SK-N-SH treated with all-trans-retinoic acid at 6 μM for 48 hours (cell line): ENCODE measurements around the gene ACMSD.

Experiments
- ESRRG ChIP-seq: fragments of 250-450 bp; sonication (Bioruptor Pico); IDR thresholded peaks from 2 replicates; pipeline ENCODE4 v1.6.1; 2021; ENCODE audit warnings: mild to moderate bottlenecking
- ISL1 ChIP-seq: fragments of 250-450 bp; sonication (Bioruptor Pico); IDR thresholded peaks from 2 replicates; pipeline ENCODE4 v2.1.2; 2022; ENCODE audit warnings: mild to moderate bottlenecking, moderate library complexity
- OSR1 ChIP-seq: fragments of 250-450 bp; sonication (Bioruptor Pico); IDR thresholded peaks from 2 replicates; pipeline ENCODE4 v1.8.0; 2022; ENCODE audit warnings: moderate library complexity, mild to moderate bottlenecking, inconsistent platforms
- PATZ1 ChIP-seq: fragments of 250-450 bp; sonication (Bioruptor Pico); IDR thresholded peaks from 2 replicates; pipeline ENCODE4 v1.8.0; 2020; ENCODE audit warnings: mild to moderate bottlenecking, moderate library complexity, borderline replicate concordance
- TCF4 ChIP-seq: fragments of 250-450 bp; sonication (Bioruptor Pico); IDR thresholded peaks from 2 replicates; pipeline ENCODE4 v1.8.0; 2021; ENCODE audit warnings: mild to moderate bottlenecking, moderate library complexity, borderline replicate concordance
- ZFP3 ChIP-seq: fragments of 250-450 bp; sonication (Bioruptor Pico); IDR thresholded peaks from 2 replicates; pipeline ENCODE4 v1.5.0; 2020; ENCODE audit warnings: mild to moderate bottlenecking, moderate library complexity
- ZFP30 ChIP-seq: fragments of 450-650 bp; formaldehyde crosslinking; IDR thresholded peaks from 2 replicates; pipeline ENCODE4 v1.5.0; 2022; ENCODE audit warnings: mild to moderate bottlenecking, moderate library complexity
- TF ChIP-seq, protein P1 (sequence below): fragments of 250-450 bp; sonication (Bioruptor Pico); IDR thresholded peaks from 2 replicates; pipeline ENCODE4 v1.5.1; 2020; ENCODE audit warnings: low read depth, mild to moderate bottlenecking, moderate library complexity

DNA sequence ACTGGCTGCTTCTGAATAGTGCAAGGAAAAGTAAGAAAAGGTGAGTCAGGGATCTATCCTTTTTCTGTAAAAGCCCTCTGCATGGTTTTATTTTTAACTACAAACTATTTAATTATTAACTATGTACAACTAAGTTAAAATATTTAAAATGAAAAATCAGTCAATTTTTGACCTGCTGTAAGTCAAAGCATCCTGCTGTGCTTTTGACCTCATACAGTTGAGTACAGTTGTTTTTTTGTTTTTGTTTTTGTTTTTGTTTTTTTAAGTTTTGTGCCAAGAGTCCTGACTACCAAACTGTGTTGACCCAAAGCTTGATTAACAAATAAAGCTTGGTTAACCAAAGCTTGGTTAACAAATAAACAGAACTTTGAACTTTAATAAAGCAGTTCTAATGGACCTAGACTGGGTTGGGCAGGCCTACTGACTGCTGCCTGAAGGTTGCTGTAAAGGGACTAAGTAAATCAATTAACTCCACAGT, at the start of gene ACMSD:
- no peak for TF ChIP-seq ESRRG (CRISPR knock-in tag)
- no peak for TF ChIP-seq ZFP30 (CRISPR knock-in tag)
- no peak for TF ChIP-seq ISL1
- no peak for TF ChIP-seq PATZ1 (CRISPR knock-in tag)
- no peak for TF ChIP-seq TCF4 (CRISPR knock-in tag)
- TF ChIP-seq, protein P1, sequence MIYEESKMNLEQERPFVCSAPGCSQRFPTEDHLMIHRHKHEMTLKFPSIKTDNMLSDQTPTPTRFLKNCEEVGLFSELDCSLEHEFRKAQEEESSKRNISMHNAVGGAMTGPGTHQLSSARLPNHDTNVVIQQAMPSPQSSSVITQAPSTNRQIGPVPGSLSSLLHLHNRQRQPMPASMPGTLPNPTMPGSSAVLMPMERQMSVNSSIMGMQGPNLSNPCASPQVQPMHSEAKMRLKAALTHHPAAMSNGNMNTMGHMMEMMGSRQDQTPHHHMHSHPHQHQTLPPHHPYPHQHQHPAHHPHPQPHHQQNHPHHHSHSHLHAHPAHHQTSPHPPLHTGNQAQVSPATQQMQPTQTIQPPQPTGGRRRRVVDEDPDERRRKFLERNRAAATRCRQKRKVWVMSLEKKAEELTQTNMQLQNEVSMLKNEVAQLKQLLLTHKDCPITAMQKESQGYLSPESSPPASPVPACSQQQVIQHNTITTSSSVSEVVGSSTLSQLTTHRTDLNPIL (CRISPR knock-in tag) = no peak
- TF ChIP-seq ZFP3 = no peak
- no peak for TF ChIP-seq OSR1 (CRISPR knock-in tag)
